Small intestine (tissue), 7 donors: ENCODE results near the gene CELSR2. TPM values are rescaled to one million over a fixed set of nuclear protein-coding genes. Genes with fewer than 3 reads are reported as not detected.
"Not testable (repeated sequence)": the region's sequence is repeated elsewhere in the genome, so short reads cannot be mapped to it uniquely, and the experiment has no call there.

Experiments
- DNase-seq, 2 donors: peaks; one replicate each; pipeline versions ENCODE4 v3.0.0 to v3.0.0-alpha.2; 2013
- FAIRE-seq: peaks from 2 replicates; lab custom pipeline; 2012; peaks lifted over from hg19 to GRCh38; lab: Jason Lieb, UNC
- H3K27ac ChIP-seq, 3 donors: one replicate each; pipeline ENCODE4 v1.5.1; 2013; ENCODE audit warnings: low read length in 2 of 3, mild to moderate bottlenecking in 2 of 3, control low read depth in 1 of 3, inconsistent platforms in 1 of 3, low read depth in 1 of 3, moderate library complexity in 1 of 3
- H3K27me3 ChIP-seq, 3 donors: one replicate each; pipeline ENCODE4 v1.6.1; 2013; ENCODE audit warnings: low read length in 3 of 3, inconsistent platforms in 1 of 3; ENCODE audit not compliant: control insufficient read depth in 3 of 3, insufficient read depth in 3 of 3
- H3K36me3 ChIP-seq, 3 donors: one replicate each; pipeline ENCODE4 v1.6.1; 2013; ENCODE audit warnings: low read length in 3 of 3, inconsistent platforms in 1 of 3, low read depth in 1 of 3, mild to moderate bottlenecking in 1 of 3, moderate library complexity in 1 of 3; ENCODE audit not compliant: control insufficient read depth in 3 of 3, insufficient read depth in 2 of 3
- H3K4me1 ChIP-seq, 3 donors: one replicate each; pipeline ENCODE4 v1.6.1; 2013; ENCODE audit warnings: low read length in 2 of 3, inconsistent platforms in 1 of 3, low read depth in 1 of 3, mild to moderate bottlenecking in 1 of 3, moderate library complexity in 1 of 3; ENCODE audit not compliant: control insufficient read depth in 3 of 3, insufficient read depth in 2 of 3
- H3K4me3 ChIP-seq, 3 donors: one replicate each; pipeline ENCODE4 v1.5.1; 2013; ENCODE audit warnings: low read length in 3 of 3, control low read depth in 1 of 3, inconsistent platforms in 1 of 3, low read depth in 1 of 3, mild to moderate bottlenecking in 1 of 3, moderate library complexity in 1 of 3
- H3K9me3 ChIP-seq, 2 donors: one replicate each; pipeline ENCODE4 v1.6.1; 2013; ENCODE audit warnings: low read depth in 1 of 2, low read length in 1 of 2; ENCODE audit not compliant: control insufficient read depth in 2 of 2, insufficient read depth in 1 of 2
- WGBS, 3 donors: extraction: QIAGEN DNeasy Blood & Tissue Kit; methylation state at CpG; one replicate each; pipeline ENCODE4 v1.1.7; 2013; 5-methylcytosine and 5-hydroxymethylcytosine counted together
- polyA plus RNA-seq, 4 donors: library from polyadenylated mRNA; stranded (reverse) in 3 of 4; unstranded in 1 of 4; fragments of 200-250 nt in 3 of 4; fragments of 120-200 nt in 1 of 4; gene quantifications; one replicate each; pipeline versions ENCODE4 v1.2.1 to v1.2.3, GENCODE V29; 2013
- donor health status: healthy with polysubstance abuse.
- donor health status: control.
- donor health status: control.
- donor health status: Bipolar disorder and iron deficiency.
- donor health status: healthy.

CELSR2 gene
- polyA plus RNA-seq, 4 donors, result under 0.01 to 7.9 (median 1.5) TPM

GRCh38 chr1:109282497-109282951, 33.2 kb downstream of the CELSR2 start:
- WGBS, 3 donors, result 6 to 16% (median 13%) methylated on average over 10 of the region's 10 CpGs
- Histone ChIP-seq H3K4me3 (peak overlapping the region; percentile 45 to 84 (median 59)), H3K27ac (peak overlapping the region in 1 of 3 donors; percentile 85)

GRCh38 chr1:109282952-109283747, 33.8 kb downstream of the CELSR2 start, which contains the start of gene PSRC1:
Gene PSRC1, minus strand, starts transcription at chr1:109283145.
- Histone ChIP-seq H3K27me3 (no peaks in the 10 kb centered on the region), H3K9me3 (no peaks in the 10 kb centered on the region), H3K36me3 (peaks cover 0 to 15% (median 0%) of the 10 kb centered on the region in 3 donors), H3K27ac (peak within 1 kb of the TSS; percentile 64 to 88 (median 85)), H3K4me1 (peaks cover 0 to 25% (median 4%) of the 10 kb centered on the region in 3 donors), H3K4me3 (peak within 1 kb of the TSS; percentile 45 to 84 (median 59))
- peak; percentile 98 for DNase-seq
- WGBS, 3 donors, result 0 to 1% (median 1%) methylated on average over 49 to 56 of the region's 56 CpGs
- FAIRE-seq, result no peak

More at GRCh38 chr1:109282497-109282951, 33.2 kb downstream of the CELSR2 start:
- DNase-seq (peak in 1 of 2 donors; percentile 4), FAIRE-seq (no peak)
- H3K4me1 ChIP-seq, result peaks cover 0 to 31% (median 4%) of the 10 kb centered on the region in 3 donors
- H3K9me3 ChIP-seq, result no peaks in the 10 kb centered on the region
- H3K27me3 ChIP-seq, result no peaks in the 10 kb centered on the region
- H3K36me3 ChIP-seq, result peaks cover 0 to 19% (median 0%) of the 10 kb centered on the region in 3 donors

- Histone ChIP-seq H3K27ac (peak overlapping the region; percentile 64 to 88 (median 85)), H3K27me3 (no peaks in the 10 kb centered on the region), H3K4me1 (peaks cover 0 to 18% (median 4%) of the 10 kb centered on the region in 3 donors), H3K36me3 (peaks cover 0 to 12% (median 0%) of the 10 kb centered on the region in 3 donors), H3K4me3 (peak overlapping the region; percentile 45 to 84 (median 59)), H3K9me3 (no peaks in the 10 kb centered on the region)
- DNase-seq, result no peak
- FAIRE-seq, result no peak
- WGBS, 3 donors, result 37 to 50% (median 44%) methylated on average over 17 of the region's 17 CpGs
Observed at GRCh38 chr1:109283748-109284600, 34.6 kb downstream of the CELSR2 start.

GRCh38 chr1:109286762-109287161, 37.4 kb downstream of the CELSR2 start:
- not testable (repeated sequence) for H3K4me3 ChIP-seq, H3K27ac ChIP-seq, FAIRE-seq, H3K27me3 ChIP-seq, DNase-seq, H3K36me3 ChIP-seq, H3K9me3 ChIP-seq
- 90 to 93% (median 91%) methylated on average over 5 of the region's 5 CpGs for WGBS, 3 donors
- H3K4me1 ChIP-seq, result peaks cover 0 to 15% (median 4%) of the 10 kb centered on the region in 3 donors

GRCh38 chr1:109290137-109290536, 40.8 kb downstream of the CELSR2 start:
- H3K27me3 ChIP-seq, result no peaks in the 10 kb centered on the region
- FAIRE-seq (no peak), DNase-seq (no peak)
- 83 to 92% (median 89%) methylated on average over 1 of the region's 1 CpG for WGBS, 3 donors
- H3K4me1 ChIP-seq, result no peaks in the 10 kb centered on the region
- no peak overlapping the region for H3K27ac ChIP-seq
- no peaks in the 10 kb centered on the region for H3K9me3 ChIP-seq
- H3K4me3 ChIP-seq, result no peak overlapping the region
- no peaks in the 10 kb centered on the region for H3K36me3 ChIP-seq

- Histone ChIP-seq H3K36me3 (no peaks in the 10 kb centered on the region), H3K27me3 (no peaks in the 10 kb centered on the region), H3K9me3 (no peaks in the 10 kb centered on the region), H3K4me1 (no peaks in the 10 kb centered on the region), H3K27ac (no peak overlapping the region), H3K4me3 (no peak overlapping the region)
- WGBS, 3 donors, result 53 to 66% (median 54%) methylated on average over 6 of the region's 6 CpGs
- FAIRE-seq (no peak), DNase-seq (no peak)
Observed at GRCh38 chr1:109290998-109291397, 41.7 kb downstream of the CELSR2 start.

- Histone ChIP-seq H3K4me1 (no peaks in the 10 kb centered on the region), H3K27me3 (no peaks in the 10 kb centered on the region), H3K27ac (no peak overlapping the region), H3K4me3 (no peak overlapping the region), H3K36me3 (no peaks in the 10 kb centered on the region), H3K9me3 (no peaks in the 10 kb centered on the region)
- DNase-seq, result no peak
- no peak for FAIRE-seq
- 74 to 84% (median 78%) methylated on average over 9 of the region's 9 CpGs for WGBS, 3 donors
Observed at GRCh38 chr1:109292364-109292763, 43.0 kb downstream of the CELSR2 start.

- no peak overlapping the region for H3K4me3 ChIP-seq
- no peaks in the 10 kb centered on the region for H3K4me1 ChIP-seq
- H3K36me3 ChIP-seq, result no peaks in the 10 kb centered on the region
- no peak for FAIRE-seq
- no peak for DNase-seq
- H3K27me3 ChIP-seq, result no peaks in the 10 kb centered on the region
- no peaks in the 10 kb centered on the region for H3K9me3 ChIP-seq
- 61 to 68% (median 63%) methylated on average over 2 of the region's 2 CpGs for WGBS, 3 donors
- H3K27ac ChIP-seq, result no peak overlapping the region
Observed at GRCh38 chr1:109293026-109293425, 43.7 kb downstream of the CELSR2 start.
